Measurements from ENCODE around the gene PIR. TPM values are rescaled to one million over a fixed set of nuclear protein-coding genes. Genes with fewer than 3 reads are reported as not detected.

PIR gene
- total RNA-seq, 1 experiment from 2014 or later, result 19.7 TPM

DNA sequence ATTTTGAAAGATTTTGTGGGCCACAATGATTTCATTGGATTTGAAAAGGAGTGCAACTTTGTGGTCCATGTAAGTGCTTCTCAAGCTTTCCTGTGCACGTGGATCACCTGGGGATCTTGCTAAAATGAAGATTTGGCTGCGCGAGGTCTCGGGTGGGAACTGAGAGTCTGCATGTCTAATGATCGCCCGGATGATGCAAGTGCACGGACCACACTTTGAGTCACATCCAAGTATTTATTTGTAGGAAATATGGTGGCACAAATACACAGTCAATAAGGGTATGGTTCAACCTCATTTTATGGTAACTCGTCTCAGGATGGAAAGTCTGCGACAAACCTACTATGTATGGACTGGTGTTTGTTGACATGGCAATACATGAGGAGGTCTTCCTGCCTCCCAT is 8.4 kb upstream of the PIR start:
- no TSS peak for BruUV-seq (replicated peaks)
- TF ChIP-seq SIN3A (IDR thresholded peaks at IDR 0.05; ENCODE audit: borderline replicate concordance, insufficient read depth, low read depth, low read length) (no peak), POLR2AphosphoS5 (IDR thresholded peaks at IDR 0.05; ENCODE audit: low read depth, low read length) (no peak), TCF7L2 (IDR thresholded peaks at IDR 0.05; ENCODE audit: low read depth, low read length) (no peak)
- TF ChIP-seq, protein P1, sequence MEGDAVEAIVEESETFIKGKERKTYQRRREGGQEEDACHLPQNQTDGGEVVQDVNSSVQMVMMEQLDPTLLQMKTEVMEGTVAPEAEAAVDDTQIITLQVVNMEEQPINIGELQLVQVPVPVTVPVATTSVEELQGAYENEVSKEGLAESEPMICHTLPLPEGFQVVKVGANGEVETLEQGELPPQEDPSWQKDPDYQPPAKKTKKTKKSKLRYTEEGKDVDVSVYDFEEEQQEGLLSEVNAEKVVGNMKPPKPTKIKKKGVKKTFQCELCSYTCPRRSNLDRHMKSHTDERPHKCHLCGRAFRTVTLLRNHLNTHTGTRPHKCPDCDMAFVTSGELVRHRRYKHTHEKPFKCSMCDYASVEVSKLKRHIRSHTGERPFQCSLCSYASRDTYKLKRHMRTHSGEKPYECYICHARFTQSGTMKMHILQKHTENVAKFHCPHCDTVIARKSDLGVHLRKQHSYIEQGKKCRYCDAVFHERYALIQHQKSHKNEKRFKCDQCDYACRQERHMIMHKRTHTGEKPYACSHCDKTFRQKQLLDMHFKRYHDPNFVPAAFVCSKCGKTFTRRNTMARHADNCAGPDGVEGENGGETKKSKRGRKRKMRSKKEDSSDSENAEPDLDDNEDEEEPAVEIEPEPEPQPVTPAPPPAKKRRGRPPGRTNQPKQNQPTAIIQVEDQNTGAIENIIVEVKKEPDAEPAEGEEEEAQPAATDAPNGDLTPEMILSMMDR (IDR thresholded peaks at IDR 0.05), result no peak
- TF ChIP-seq, protein P2, sequence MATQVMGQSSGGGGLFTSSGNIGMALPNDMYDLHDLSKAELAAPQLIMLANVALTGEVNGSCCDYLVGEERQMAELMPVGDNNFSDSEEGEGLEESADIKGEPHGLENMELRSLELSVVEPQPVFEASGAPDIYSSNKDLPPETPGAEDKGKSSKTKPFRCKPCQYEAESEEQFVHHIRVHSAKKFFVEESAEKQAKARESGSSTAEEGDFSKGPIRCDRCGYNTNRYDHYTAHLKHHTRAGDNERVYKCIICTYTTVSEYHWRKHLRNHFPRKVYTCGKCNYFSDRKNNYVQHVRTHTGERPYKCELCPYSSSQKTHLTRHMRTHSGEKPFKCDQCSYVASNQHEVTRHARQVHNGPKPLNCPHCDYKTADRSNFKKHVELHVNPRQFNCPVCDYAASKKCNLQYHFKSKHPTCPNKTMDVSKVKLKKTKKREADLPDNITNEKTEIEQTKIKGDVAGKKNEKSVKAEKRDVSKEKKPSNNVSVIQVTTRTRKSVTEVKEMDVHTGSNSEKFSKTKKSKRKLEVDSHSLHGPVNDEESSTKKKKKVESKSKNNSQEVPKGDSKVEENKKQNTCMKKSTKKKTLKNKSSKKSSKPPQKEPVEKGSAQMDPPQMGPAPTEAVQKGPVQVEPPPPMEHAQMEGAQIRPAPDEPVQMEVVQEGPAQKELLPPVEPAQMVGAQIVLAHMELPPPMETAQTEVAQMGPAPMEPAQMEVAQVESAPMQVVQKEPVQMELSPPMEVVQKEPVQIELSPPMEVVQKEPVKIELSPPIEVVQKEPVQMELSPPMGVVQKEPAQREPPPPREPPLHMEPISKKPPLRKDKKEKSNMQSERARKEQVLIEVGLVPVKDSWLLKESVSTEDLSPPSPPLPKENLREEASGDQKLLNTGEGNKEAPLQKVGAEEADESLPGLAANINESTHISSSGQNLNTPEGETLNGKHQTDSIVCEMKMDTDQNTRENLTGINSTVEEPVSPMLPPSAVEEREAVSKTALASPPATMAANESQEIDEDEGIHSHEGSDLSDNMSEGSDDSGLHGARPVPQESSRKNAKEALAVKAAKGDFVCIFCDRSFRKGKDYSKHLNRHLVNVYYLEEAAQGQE (IDR thresholded peaks at IDR 0.05; ENCODE audit: insufficient read depth in 1 of 2, low read depth in 2 of 2, low read length in 1 of 2), result no peak
- DNase-seq (ENCODE audit: low read depth, low spot score) (no peak), ATAC-seq (no peak)
- Histone ChIP-seq H3K4me3 (ENCODE audit: low read depth in 2 of 2, low read length in 2 of 2) (no peak overlapping the region), H3K27me3 (ENCODE audit: control insufficient read depth, insufficient read depth, low read length) (no peaks in the 10 kb centered on the region), H3K36me3 (ENCODE audit: control insufficient read depth, insufficient read depth, low read length) (no peaks in the 10 kb centered on the region), H3K4me1 (ENCODE audit: control insufficient read depth, insufficient read depth, low read length) (no peaks in the 10 kb centered on the region), H3K9me3 (ENCODE audit: control insufficient read depth, insufficient read depth, low read depth, low read length) (no peaks in the 10 kb centered on the region), H3K27ac (ENCODE audit: low read length) (no peak overlapping the region)
- ChIA-PET CTCF (no interaction called here), POLR2A (no interaction called here)
- intact Hi-C loops (cut with micrococcal nuclease; ENCODE audit: unreplicated experiment) (no loop called here), in situ Hi-C loops (cut with HindIII; ENCODE audit: low pct_unique_long_range_greater_than_20kb, low sequenced_read_pairs) (no loop called here)

DNA sequence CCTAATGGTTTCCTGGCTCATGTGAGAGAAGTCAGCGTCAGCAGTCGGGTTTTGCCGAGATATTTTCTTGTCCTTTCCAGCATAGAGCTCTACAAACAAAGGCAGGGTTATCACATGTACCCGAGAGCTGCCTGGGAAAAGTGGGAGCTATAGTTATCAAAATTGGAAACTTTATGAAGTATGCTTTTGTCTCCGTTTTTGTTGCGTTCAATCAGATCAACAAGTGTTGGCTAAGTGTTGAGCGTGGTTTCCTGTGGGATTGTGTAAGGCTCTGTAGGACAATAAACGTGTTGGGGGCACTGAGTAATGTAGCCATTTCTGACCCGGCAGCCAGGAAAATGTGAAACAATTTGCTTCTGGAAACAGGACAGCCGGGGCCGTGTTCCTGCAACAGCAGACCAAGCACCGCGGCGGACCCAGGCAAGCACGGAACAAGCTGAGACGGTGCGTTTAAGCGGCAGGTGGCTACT is 7.4 kb upstream of the PIR start, which contains the start of gene BMX:
TSS of gene BMX (plus strand) at position 311 of the 470 bp plus-strand sequence. CDS start 7,547 bp downstream, outside the sequence.
- no TSS peak for BruUV-seq (replicated peaks)

More for the DNA sequence above, 7.4 kb upstream of the PIR start, which contains the start of gene BMX:
- in situ Hi-C loops (cut with HindIII; ENCODE audit: low pct_unique_long_range_greater_than_20kb, low sequenced_read_pairs), result no loop called here
- no peaks in the 10 kb centered on the region for H3K36me3 ChIP-seq (ENCODE audit: control insufficient read depth, insufficient read depth, low read length)
- ChIA-PET POLR2A (no interaction called here), CTCF (no interaction called here)
- H3K27ac ChIP-seq (ENCODE audit: low read length), result no peak within 1 kb of the TSS
- no peaks in the 10 kb centered on the region for H3K27me3 ChIP-seq (ENCODE audit: control insufficient read depth, insufficient read depth, low read length)
- DNase-seq (ENCODE audit: low read depth, low spot score), result no peak
- no peak within 1 kb of the TSS for H3K4me3 ChIP-seq (ENCODE audit: low read depth in 2 of 2, low read length in 2 of 2)
- ATAC-seq, result no peak
- H3K9me3 ChIP-seq (ENCODE audit: control insufficient read depth, insufficient read depth, low read depth, low read length), result no peaks in the 10 kb centered on the region
- TF ChIP-seq SIN3A (IDR thresholded peaks at IDR 0.05; ENCODE audit: borderline replicate concordance, insufficient read depth, low read depth, low read length), result no peak
- TF ChIP-seq, protein P1 (IDR thresholded peaks at IDR 0.05), result no peak
- TF ChIP-seq TCF7L2 (IDR thresholded peaks at IDR 0.05; ENCODE audit: low read depth, low read length), result no peak
- no peak for TF ChIP-seq POLR2AphosphoS5 (IDR thresholded peaks at IDR 0.05; ENCODE audit: low read depth, low read length)
- TF ChIP-seq, protein P2 (IDR thresholded peaks at IDR 0.05; ENCODE audit: insufficient read depth in 1 of 2, low read depth in 2 of 2, low read length in 1 of 2), result no peak
- H3K4me1 ChIP-seq (ENCODE audit: control insufficient read depth, insufficient read depth, low read length), result no peaks in the 10 kb centered on the region
- intact Hi-C loops (cut with micrococcal nuclease; ENCODE audit: unreplicated experiment), result no loop called here

Data from Panc1 (cell line).